ENCODE measurements around the gene SYT5. TPM values are rescaled to one million over a fixed set of nuclear protein-coding genes. Genes with fewer than 3 reads are reported as not detected.

The SYT5 gene
- total RNA-seq, 1 experiment from 2014 or later: 0.71 TPM

- DNase-seq: no peak
- BruUV-seq (replicated peaks): no TSS peak
- intact Hi-C loops (cut with micrococcal nuclease; ENCODE audit: unreplicated experiment): no loop called here
- H3K27me3 Mint-ChIP-seq (ENCODE audit: unreplicated experiment): peaks cover 34% of the 10 kb centered on the region
- H3K36me3 Mint-ChIP-seq (ENCODE audit: insufficient read depth, unreplicated experiment): no peaks in the 10 kb centered on the region
- no peak overlapping the region for H3K4me3 Mint-ChIP-seq (ENCODE audit: low read depth, unreplicated experiment)
- H3K4me1 Mint-ChIP-seq (ENCODE audit: low read depth, unreplicated experiment): peaks cover 6% of the 10 kb centered on the region
- CTCF ChIA-PET: no interaction called here
- H3K9me3 Mint-ChIP-seq (ENCODE audit: low read depth, unreplicated experiment): no peaks in the 10 kb centered on the region
- no peak overlapping the region for H3K27ac Mint-ChIP-seq (ENCODE audit: unreplicated experiment)
- no peak for TF ChIP-seq CTCF (IDR thresholded peaks at IDR 0.05; ENCODE audit: unreplicated experiment)
These were observed 48.7 kb downstream of the SYT5 start for GRCh38 chr19:55131421-55131820.

Small RNA genes lying within 50 kb of the gene (microRNA-seq; reads per million reads assigned to microRNA genes)
- gene MIR7975: not detected

Other genes with a start within 250 kb of the SYT5 start
- not detected in 2 replicates for gene NLRP7, start 232.8 kb downstream of the SYT5 start, total RNA-seq (2022)
- gene NLRP2, start 213.9 kb downstream of the SYT5 start, total RNA-seq (2022): 100 and 111 TPM in 2 replicates
- gene GP6, start 142.0 kb downstream of the SYT5 start, total RNA-seq (2022): 1.3 and 1.9 TPM in 2 replicates
- 50.1 and 54.5 TPM in 2 replicates for gene RDH13, start 117.1 kb downstream of the SYT5 start, total RNA-seq (2022)
- 97.3 and 147 TPM in 2 replicates for gene EPS8L1, start 104.4 kb downstream of the SYT5 start, total RNA-seq (2022)
- 140 and 151 TPM in 2 replicates for gene PPP1R12C, start 62.7 kb downstream of the SYT5 start, total RNA-seq (2022)
- 48.8 and 53.7 TPM in 2 replicates for gene TNNT1, start 31.1 kb downstream of the SYT5 start, total RNA-seq (2022)
- gene TNNI3, start 22.6 kb downstream of the SYT5 start, total RNA-seq (2022): 1.3 and 2.5 TPM in 2 replicates
- 10.3 and 13.1 TPM in 2 replicates for gene DNAAF3, start 13.7 kb downstream of the SYT5 start, total RNA-seq (2022)
- 34.6 and 43.2 TPM in 2 replicates for gene PTPRH, start 29.2 kb upstream of the SYT5 start, total RNA-seq (2022)
- gene TMEM86B, start 48.5 kb upstream of the SYT5 start, total RNA-seq (2022): 14.3 and 14.7 TPM in 2 replicates
- gene PPP6R1, start 78.7 kb upstream of the SYT5 start, total RNA-seq (2022): 126 and 132 TPM in 2 replicates
- gene HSPBP1, start 99.8 kb upstream of the SYT5 start, total RNA-seq (2022): 72.0 and 72.8 TPM in 2 replicates
- 3.4 and 3.8 TPM in 2 replicates for gene BRSK1, start 103.7 kb upstream of the SYT5 start, total RNA-seq (2022)
- 0.73 TPM in 1 of 2 replicates, not detected in the other for gene TMEM150B, start 145.1 kb upstream of the SYT5 start, total RNA-seq (2022)
- gene KMT5C, start 159.6 kb upstream of the SYT5 start, total RNA-seq (2022): 16.1 and 23.5 TPM in 2 replicates
- 1.4 and 3.4 TPM in 2 replicates for gene COX6B2, start 174.4 kb upstream of the SYT5 start, total RNA-seq (2022)
- not detected in 2 replicates for gene GARIN5B, start 183.0 kb upstream of the SYT5 start, total RNA-seq (2022)
- gene IL11, start 190.2 kb upstream of the SYT5 start, total RNA-seq (2022): 0.97 and 1.3 TPM in 2 replicates
- gene TMEM190, start 196.5 kb upstream of the SYT5 start, total RNA-seq (2022): not detected in 2 replicates
- 38.8 and 49.4 TPM in 2 replicates for gene TMEM238, start 204.0 kb upstream of the SYT5 start, total RNA-seq (2022)
- 1,462 and 1,520 TPM in 2 replicates for gene RPL28, start 205.6 kb upstream of the SYT5 start, total RNA-seq (2022)
- gene UBE2S, start 227.5 kb upstream of the SYT5 start, total RNA-seq (2022): 239 and 287 TPM in 2 replicates